A673 (cell line): ENCODE measurements around the gene B3GAT3.

Experiments
- CTCF ChIP-seq: fragments of 300-800, 200-600 bp; sonication (generic); conservative IDR thresholded peaks from 2 replicates; pipeline ENCODE4 v1.5.1; 2017; ENCODE audit warnings: low read depth, mild to moderate bottlenecking, antibody characterized with exemption, low read length, moderate library complexity, mixed read lengths
- EZH2 ChIP-seq: fragments of 200-600 bp; sonication (generic); IDR thresholded peaks from 2 replicates; pipeline ENCODE4 v1.6.1; 2017; ENCODE audit warnings: borderline replicate concordance, low read depth, mild to moderate bottlenecking, mixed read lengths, antibody characterized with exemption, low read length; ENCODE audit not compliant: poor library complexity, severe bottlenecking

DNA sequence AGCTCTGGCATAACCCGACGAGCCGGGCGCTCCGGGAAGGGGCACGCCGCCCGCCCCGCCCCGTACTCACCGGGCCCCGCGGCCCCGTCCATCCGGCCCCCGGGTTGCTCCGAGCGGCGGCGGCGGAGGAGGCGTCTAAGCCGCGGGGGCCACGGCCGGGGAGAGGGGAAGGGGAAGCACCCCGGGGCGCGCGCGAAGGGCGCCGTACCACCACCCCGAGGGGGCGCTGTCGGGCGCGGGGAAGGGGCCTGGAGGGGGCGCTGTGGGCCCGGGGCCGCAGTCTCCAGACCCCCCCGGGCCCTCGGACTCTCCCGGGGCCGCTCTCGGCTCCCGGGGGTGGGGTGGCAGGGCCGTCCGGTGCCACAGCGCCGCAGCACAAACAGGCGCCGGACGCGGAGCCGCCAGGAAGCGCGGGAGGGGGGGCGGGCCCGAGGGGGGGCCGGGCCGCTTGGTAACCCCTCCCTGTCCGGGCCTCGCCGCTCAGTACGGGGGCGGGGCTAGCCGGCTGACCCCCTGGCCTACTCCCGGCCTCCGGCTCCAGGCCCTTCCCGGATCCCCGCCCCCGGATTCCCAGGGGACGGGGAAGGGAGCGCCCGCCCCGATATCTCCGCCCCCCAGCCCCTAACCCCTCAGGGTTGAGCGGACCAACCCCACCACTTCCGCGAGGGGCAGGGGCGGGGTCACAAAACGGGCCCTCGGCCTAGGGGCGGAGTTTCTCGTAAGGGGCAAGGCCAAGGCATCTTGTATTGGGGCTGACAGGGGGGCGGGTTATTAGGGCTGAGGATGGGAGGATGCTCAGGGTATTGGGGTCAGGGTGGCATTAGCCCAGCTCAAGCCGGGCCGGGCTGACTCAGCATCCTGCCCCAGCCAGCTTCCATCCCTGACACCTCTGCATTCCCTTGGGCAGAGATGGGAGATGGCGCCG lies 9.2 kb downstream of the B3GAT3 start, which contains the start of the genes EML3 and ROM1:
- TF ChIP-seq CTCF (peak; percentile 84), EZH2 (no peak)
